Keratinocyte (primary cell): ENCODE measurements around the gene EFCAB8.

Experiments
- CTCF ChIP-seq, 3 experiments: IDR thresholded peaks in 1 of 3; conservative IDR thresholded peaks in 1 of 3; optimal IDR thresholded peaks in 1 of 3; 2 replicates in 2 of 3; 3 replicates in 1 of 3; pipeline versions ENCODE3 to v1.5.1; 2011; ENCODE audit warnings: low read length in 3 of 3, mild to moderate bottlenecking in 3 of 3, moderate library complexity in 2 of 3, control low read depth in 1 of 3, inconsistent platforms in 1 of 3; ENCODE audit not compliant: insufficient read depth in 2 of 3; ENCODE audit errors: extremely low read depth in 1 of 3
- EZH2 ChIP-seq: IDR thresholded peaks from one replicate; pipeline ENCODE4 v1.6.1; 2012; ENCODE audit warnings: inconsistent platforms, mild to moderate bottlenecking, low read length, moderate library complexity

DNA sequence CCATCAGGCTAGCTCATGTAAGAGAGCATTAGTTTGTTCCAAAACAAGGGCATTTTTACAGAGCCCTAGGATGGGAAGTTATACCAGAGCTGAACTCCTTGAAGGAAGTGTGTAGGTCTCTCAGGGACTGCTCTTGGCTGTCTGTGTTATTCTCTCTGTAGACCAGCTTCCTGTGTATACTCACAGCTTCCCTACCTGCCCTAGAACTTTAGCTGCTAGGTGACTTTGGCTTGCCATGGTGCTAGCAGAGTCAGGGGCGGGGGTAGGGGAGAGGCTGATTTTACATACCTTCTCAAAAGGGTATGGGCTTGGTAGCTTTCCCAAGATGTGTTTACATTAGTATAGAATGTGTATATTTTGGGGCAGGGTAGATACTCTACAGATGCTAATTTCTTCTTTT lies 21.6 kb upstream of the EFCAB8 start:
- TF ChIP-seq CTCF (optimal IDR thresholded peaks at IDR 0.05 in 1 of 3, IDR thresholded peaks at IDR 0.05 in 1 of 3, conservative IDR thresholded peaks at IDR 0.05 in 1 of 3; ENCODE audit: extremely low read depth in 1 of 3, insufficient read depth in 2 of 3, low read length in 3 of 3) = no peak
- TF ChIP-seq EZH2 = no peak
